Panc1 (cell line): ENCODE results near the gene PLPP1. TPM values are rescaled to one million over a fixed set of nuclear protein-coding genes. Genes with fewer than 3 reads are reported as not detected.

Experiments used
- ATAC-seq: fragments of 200-7000 bp; cut with Tn5 transposase; 2 replicates; pipeline ENCODE4 v1.9.1; 2020; ENCODE audit warnings: mild to moderate bottlenecking, moderate library complexity
- BruUV-seq: library from RNA; stranded (reverse); fragments of 400-500 nt; replicated peaks from 2 replicates; lab custom pipeline; 2021; lab: Mats Ljungman, UMichigan
- CTCF ChIA-PET: fragments of 300-600 bp; sonication (Branson Sonifier 250); formaldehyde crosslinking; loops from one replicate; lab custom pipeline; 2022; ENCODE audit warnings: antibody characterized with exemption; lab: Charles Lee
- POLR2A ChIA-PET: fragments of 300-600 bp; sonication (Branson Sonifier 250); formaldehyde crosslinking; loops from one replicate; lab custom pipeline; 2022; ENCODE audit warnings: antibody characterized with exemption; lab: Charles Lee
- DNase-seq: peaks from one replicate; pipeline ENCODE4 v3.0.0-alpha.2; 2010; ENCODE audit warnings: low read depth, low spot score
- H3K27ac ChIP-seq: 2 replicates; pipeline ENCODE4 v1.5.1; 2011; ENCODE audit warnings: mild to moderate bottlenecking, low read length, inconsistent platforms
- H3K27me3 ChIP-seq: fragments of 200-500 bp; sonication (Bioruptor generic); 2 replicates; pipeline ENCODE4 v1.6.0; 2014; ENCODE audit warnings: low read length, inconsistent platforms; ENCODE audit not compliant: control insufficient read depth, insufficient read depth
- H3K36me3 ChIP-seq: fragments of 200-500 bp; sonication (Bioruptor generic); 2 replicates; pipeline ENCODE4 v1.5.1; 2014; ENCODE audit warnings: inconsistent platforms, mild to moderate bottlenecking, low read length, moderate library complexity; ENCODE audit not compliant: control insufficient read depth, insufficient read depth
- H3K4me1 ChIP-seq: 2 replicates; pipeline ENCODE4 v1.5.1; 2011; ENCODE audit warnings: inconsistent platforms, mild to moderate bottlenecking, low read length, moderate library complexity; ENCODE audit not compliant: control insufficient read depth, insufficient read depth
- H3K4me3 ChIP-seq, 2 experiments: 2 replicates each; pipeline ENCODE4 v1.5.1; 2011 to 2012; ENCODE audit warnings: low read depth in 2 of 2, low read length in 2 of 2, mild to moderate bottlenecking in 2 of 2, inconsistent platforms in 1 of 2, moderate library complexity in 1 of 2
- H3K9me3 ChIP-seq: fragments of 200-500 bp; sonication (Bioruptor generic); 2 replicates; pipeline ENCODE4 v1.5.1; 2014; ENCODE audit warnings: low read depth, mild to moderate bottlenecking, inconsistent platforms, low read length, moderate library complexity; ENCODE audit not compliant: control insufficient read depth, insufficient read depth
- CTCF ChIP-seq: fragments of 450-650 bp; IDR thresholded peaks from 2 replicates; pipeline ENCODE4 v1.5.1; 2017; ENCODE audit warnings: mild to moderate bottlenecking
- POLR2AphosphoS5 ChIP-seq: IDR thresholded peaks from 2 replicates; pipeline ENCODE4 v1.6.1; 2012; ENCODE audit warnings: mild to moderate bottlenecking, low read depth, low read length, moderate library complexity
- SIN3A ChIP-seq: IDR thresholded peaks from 2 replicates; pipeline ENCODE4 v1.6.1; 2012; ENCODE audit warnings: low read depth, mild to moderate bottlenecking, low read length, moderate library complexity, borderline replicate concordance; ENCODE audit not compliant: insufficient read depth
- TCF7L2 ChIP-seq: IDR thresholded peaks from 2 replicates; pipeline ENCODE4 v1.6.1; 2011; ENCODE audit warnings: mild to moderate bottlenecking, low read depth, low read length, inconsistent platforms
- in situ Hi-C: cut with HindIII; loops from 2 replicates; pipeline ENCODE4 v1.10.0; 2016; ENCODE audit warnings: low sequenced_read_pairs, low pct_unique_long_range_greater_than_20kb
- intact Hi-C: fragments of 100-400 bp; cut with micrococcal nuclease; formaldehyde crosslinking; loops from one replicate; pipeline ENCODE4 v1.10.0; 2022; ENCODE audit not compliant: unreplicated experiment
- total RNA-seq: library from RNA; stranded (reverse); gene quantifications from one replicate; pipeline ENCODE4 v1.2.1, GENCODE V29; 2021; ENCODE audit not compliant: unreplicated experiment
- TF ChIP-seq, protein P1 (sequence below), 2 experiments: IDR thresholded peaks; 2 replicates each; pipeline ENCODE4 v1.6.1; 2011 to 2012; ENCODE audit warnings: low read depth in 2 of 2, control low read depth in 1 of 2, low read length in 1 of 2, mild to moderate bottlenecking in 1 of 2, moderate library complexity in 1 of 2; ENCODE audit not compliant: insufficient read depth in 1 of 2

PLPP1 gene
- total RNA-seq, 1 experiment from 2014 or later = 35.7 TPM

- no peak for ATAC-seq
- Histone ChIP-seq H3K27ac (no peak overlapping the region), H3K27me3 (no peaks in the 10 kb centered on the region), H3K36me3 (no peaks in the 10 kb centered on the region), H3K4me1 (peaks cover 2% of the 10 kb centered on the region; the same call in 1 of the 2 replicates), H3K4me3 (no peak overlapping the region), H3K9me3 (no peaks in the 10 kb centered on the region)
- ChIA-PET POLR2A (no interaction called here), CTCF (no interaction called here)
- no peak for DNase-seq
- in situ Hi-C loops = no loop called here
- BruUV-seq = no TSS peak
- intact Hi-C loops = no loop called here
- TF ChIP-seq CTCF (no peak), POLR2AphosphoS5 (no peak), SIN3A (no peak), TCF7L2 (no peak)
- TF ChIP-seq, protein P1, sequence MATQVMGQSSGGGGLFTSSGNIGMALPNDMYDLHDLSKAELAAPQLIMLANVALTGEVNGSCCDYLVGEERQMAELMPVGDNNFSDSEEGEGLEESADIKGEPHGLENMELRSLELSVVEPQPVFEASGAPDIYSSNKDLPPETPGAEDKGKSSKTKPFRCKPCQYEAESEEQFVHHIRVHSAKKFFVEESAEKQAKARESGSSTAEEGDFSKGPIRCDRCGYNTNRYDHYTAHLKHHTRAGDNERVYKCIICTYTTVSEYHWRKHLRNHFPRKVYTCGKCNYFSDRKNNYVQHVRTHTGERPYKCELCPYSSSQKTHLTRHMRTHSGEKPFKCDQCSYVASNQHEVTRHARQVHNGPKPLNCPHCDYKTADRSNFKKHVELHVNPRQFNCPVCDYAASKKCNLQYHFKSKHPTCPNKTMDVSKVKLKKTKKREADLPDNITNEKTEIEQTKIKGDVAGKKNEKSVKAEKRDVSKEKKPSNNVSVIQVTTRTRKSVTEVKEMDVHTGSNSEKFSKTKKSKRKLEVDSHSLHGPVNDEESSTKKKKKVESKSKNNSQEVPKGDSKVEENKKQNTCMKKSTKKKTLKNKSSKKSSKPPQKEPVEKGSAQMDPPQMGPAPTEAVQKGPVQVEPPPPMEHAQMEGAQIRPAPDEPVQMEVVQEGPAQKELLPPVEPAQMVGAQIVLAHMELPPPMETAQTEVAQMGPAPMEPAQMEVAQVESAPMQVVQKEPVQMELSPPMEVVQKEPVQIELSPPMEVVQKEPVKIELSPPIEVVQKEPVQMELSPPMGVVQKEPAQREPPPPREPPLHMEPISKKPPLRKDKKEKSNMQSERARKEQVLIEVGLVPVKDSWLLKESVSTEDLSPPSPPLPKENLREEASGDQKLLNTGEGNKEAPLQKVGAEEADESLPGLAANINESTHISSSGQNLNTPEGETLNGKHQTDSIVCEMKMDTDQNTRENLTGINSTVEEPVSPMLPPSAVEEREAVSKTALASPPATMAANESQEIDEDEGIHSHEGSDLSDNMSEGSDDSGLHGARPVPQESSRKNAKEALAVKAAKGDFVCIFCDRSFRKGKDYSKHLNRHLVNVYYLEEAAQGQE (IDR thresholded peaks at IDR 0.05; ENCODE audit: insufficient read depth in 1 of 2, low read depth in 2 of 2, low read length in 1 of 2) = no peak
Measured at GRCh38 chr5:55541056-55541635, 6.4 kb upstream of the PLPP1 start.

DNA sequence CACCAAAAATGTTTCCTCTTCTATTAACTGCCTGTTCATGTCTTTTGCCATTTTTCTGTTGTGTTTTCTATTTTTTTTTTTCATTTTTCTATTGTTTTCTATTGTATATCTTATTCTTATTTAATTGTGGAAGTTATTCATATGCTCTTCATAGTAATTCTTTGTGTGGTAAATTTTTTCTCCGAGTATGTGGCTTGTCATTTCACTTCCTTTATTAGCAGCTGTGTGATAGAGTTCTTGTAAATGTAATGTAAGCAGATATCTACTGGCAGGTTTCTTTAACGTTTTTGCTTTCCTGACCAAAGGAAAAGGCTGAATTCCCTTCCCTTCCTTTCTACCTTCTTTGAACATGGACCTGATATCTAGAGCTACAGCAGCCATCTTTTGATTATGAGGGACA is 5.8 kb upstream of the PLPP1 start:
- DNase-seq (no peak), ATAC-seq (no peak)
- H3K36me3 ChIP-seq = no peaks in the 10 kb centered on the region
- TF ChIP-seq, protein P1 (IDR thresholded peaks at IDR 0.05; ENCODE audit: insufficient read depth in 1 of 2, low read depth in 2 of 2, low read length in 1 of 2) = no peak
- TF ChIP-seq SIN3A (no peak), CTCF (no peak), TCF7L2 (no peak), POLR2AphosphoS5 (no peak)
- ChIA-PET CTCF (no interaction called here), POLR2A (no interaction called here)
- no peak overlapping the region for H3K27ac ChIP-seq
- no peaks in the 10 kb centered on the region for H3K27me3 ChIP-seq
- intact Hi-C loops (no loop called here), in situ Hi-C loops (no loop called here)
- H3K9me3 ChIP-seq = no peaks in the 10 kb centered on the region
- no TSS peak for BruUV-seq
- H3K4me3 ChIP-seq = no peak overlapping the region
- peaks cover 8% of the 10 kb centered on the region; the same call in 1 of the 2 replicates for H3K4me1 ChIP-seq
